ENCODE data around the gene BTNL9. TPM values are rescaled to one million over a fixed set of nuclear protein-coding genes. Genes with fewer than 3 reads are reported as not detected.

Gene BTNL9
- total RNA-seq, 6 donors from 2014 or later, result 71.8 to 634 (median 147) TPM

DNA sequence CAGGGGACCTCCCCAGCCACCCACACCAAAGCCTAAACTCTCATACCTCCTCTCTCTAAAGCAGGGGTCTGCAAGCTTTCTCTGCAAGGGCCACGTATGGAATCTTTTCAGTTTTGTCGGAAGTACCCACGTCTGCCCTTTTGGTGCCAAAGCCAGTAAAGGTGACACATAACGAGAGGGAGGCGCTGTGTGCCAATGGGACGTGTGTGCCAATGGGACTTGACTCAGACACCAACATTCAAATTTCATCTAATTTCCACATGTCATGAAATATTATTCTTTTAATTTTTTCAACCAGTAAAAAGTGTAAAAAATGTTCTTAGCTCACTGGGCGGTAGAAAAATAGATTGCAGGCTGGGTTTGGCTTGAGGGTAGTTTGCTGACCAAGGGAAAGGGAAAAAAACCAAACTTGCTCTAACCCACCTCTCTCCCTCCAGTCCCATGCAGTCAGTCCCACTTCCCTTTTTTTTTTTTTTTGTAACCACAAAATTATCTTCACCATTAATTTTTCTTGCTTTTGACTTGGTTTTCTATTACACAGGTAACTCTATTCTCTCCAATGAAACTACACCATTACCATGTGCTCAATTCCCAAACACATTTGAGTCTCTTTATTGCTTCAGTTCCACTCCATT lies 65.4 kb downstream of the BTNL9 start:
- TF ChIP-seq, protein P1, sequence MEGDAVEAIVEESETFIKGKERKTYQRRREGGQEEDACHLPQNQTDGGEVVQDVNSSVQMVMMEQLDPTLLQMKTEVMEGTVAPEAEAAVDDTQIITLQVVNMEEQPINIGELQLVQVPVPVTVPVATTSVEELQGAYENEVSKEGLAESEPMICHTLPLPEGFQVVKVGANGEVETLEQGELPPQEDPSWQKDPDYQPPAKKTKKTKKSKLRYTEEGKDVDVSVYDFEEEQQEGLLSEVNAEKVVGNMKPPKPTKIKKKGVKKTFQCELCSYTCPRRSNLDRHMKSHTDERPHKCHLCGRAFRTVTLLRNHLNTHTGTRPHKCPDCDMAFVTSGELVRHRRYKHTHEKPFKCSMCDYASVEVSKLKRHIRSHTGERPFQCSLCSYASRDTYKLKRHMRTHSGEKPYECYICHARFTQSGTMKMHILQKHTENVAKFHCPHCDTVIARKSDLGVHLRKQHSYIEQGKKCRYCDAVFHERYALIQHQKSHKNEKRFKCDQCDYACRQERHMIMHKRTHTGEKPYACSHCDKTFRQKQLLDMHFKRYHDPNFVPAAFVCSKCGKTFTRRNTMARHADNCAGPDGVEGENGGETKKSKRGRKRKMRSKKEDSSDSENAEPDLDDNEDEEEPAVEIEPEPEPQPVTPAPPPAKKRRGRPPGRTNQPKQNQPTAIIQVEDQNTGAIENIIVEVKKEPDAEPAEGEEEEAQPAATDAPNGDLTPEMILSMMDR (IDR thresholded peaks at IDR 0.05), result no peak
- no peak for TF ChIP-seq POLR2AphosphoS5 (IDR thresholded peaks at IDR 0.05)
- TF ChIP-seq POLR2A (IDR thresholded peaks at IDR 0.05), result no peak
- no peak for TF ChIP-seq EP300 (IDR thresholded peaks at IDR 0.05)
- Histone ChIP-seq H3K27ac (no peak overlapping the region), H3K36me3 (no peaks in the 10 kb centered on the region), H3K9me3 (no peaks in the 10 kb centered on the region), H3K4me1 (peaks cover 0 to 3% (median under 1%) of the 10 kb centered on the region in 4 donors), H3K27me3 (peaks cover 0 to under 1% (median 0%) of the 10 kb centered on the region in 4 donors), H3K4me3 (no peak overlapping the region)
- no peak for DNase-seq
- no peak for ATAC-seq (ENCODE audit: low FRiP score in 2 of 2)
- 83 to 85% methylated on average over 7 of the region's 7 CpGs for WGBS, 2 donors

DNA sequence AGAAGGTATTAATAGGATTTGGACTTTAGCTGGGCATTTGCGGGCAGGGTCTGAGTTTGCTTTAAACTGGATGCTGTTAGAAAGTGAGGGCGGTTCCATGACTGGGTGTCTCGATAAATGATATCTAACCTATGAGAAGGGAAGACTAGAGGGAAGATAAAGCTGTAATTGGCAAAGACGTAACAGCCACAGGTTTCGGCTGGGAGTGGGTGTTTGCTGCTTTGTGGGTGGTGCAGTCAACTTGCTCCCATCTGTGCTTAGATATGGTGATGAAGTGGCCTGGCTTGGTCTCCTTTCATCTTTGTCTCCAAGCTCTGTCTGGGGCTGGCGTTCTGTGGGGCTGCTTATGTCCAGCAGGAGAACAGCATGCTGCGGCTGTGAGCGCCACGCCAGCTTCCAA lies 67.6 kb downstream of the BTNL9 start:
- Histone ChIP-seq H3K4me3 (no peak overlapping the region), H3K27ac (no peak overlapping the region), H3K4me1 (peaks cover 0 to 3% (median 0%) of the 10 kb centered on the region in 4 donors), H3K9me3 (no peaks in the 10 kb centered on the region), H3K36me3 (no peaks in the 10 kb centered on the region), H3K27me3 (no peaks in the 10 kb centered on the region)
- DNase-seq, result no peak
- 75 to 78% methylated on average over 9 of the region's 9 CpGs for WGBS, 2 donors
- no peak for ATAC-seq (ENCODE audit: low FRiP score in 2 of 2)
- TF ChIP-seq, protein P1 (IDR thresholded peaks at IDR 0.05), result no peak
- TF ChIP-seq EP300 (IDR thresholded peaks at IDR 0.05) (no peak), POLR2AphosphoS5 (IDR thresholded peaks at IDR 0.05) (no peak), POLR2A (IDR thresholded peaks at IDR 0.05) (no peak)

DNA sequence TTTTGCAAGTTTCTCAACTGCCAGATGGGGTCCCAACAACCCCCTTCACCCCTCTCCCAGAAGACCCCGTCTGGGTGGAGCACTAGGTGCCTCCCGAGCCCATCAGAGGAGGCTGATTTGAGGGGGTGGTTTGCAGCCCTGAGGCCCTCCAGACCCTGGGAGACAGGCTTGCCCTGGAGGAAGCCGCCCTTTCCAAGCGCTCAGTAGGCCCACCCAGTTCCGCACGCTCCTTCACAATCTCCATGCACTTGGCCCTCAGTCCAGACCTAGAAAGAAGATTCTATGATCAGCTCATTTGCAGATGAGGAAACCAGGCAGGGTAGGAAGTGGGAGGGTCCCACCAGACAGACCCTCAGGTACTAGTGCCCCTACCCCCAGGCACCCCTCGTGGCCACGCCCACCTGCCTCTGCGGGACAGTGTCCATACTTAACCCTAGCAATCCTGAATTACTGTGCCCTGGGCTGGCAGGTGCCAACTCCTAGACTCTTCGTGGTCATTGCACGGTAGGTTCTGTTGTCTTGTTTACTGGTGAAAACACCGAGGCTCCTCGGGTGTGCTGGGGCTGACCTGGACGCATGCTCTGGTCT lies 68.6 kb downstream of the BTNL9 start:
- no peak for DNase-seq
- Histone ChIP-seq H3K27ac (no peak overlapping the region), H3K4me3 (no peak overlapping the region), H3K27me3 (no peaks in the 10 kb centered on the region), H3K36me3 (no peaks in the 10 kb centered on the region), H3K4me1 (peaks cover 0 to 3% (median 0%) of the 10 kb centered on the region in 4 donors), H3K9me3 (no peaks in the 10 kb centered on the region)
- TF ChIP-seq, protein P1 (IDR thresholded peaks at IDR 0.05), result no peak
- TF ChIP-seq POLR2AphosphoS5 (IDR thresholded peaks at IDR 0.05) (no peak), POLR2A (IDR thresholded peaks at IDR 0.05) (no peak), EP300 (IDR thresholded peaks at IDR 0.05) (no peak)
- WGBS, 2 donors, result 82 to 93% methylated on average over 11 to 14 of the region's 14 CpGs
- no peak for ATAC-seq (ENCODE audit: low FRiP score in 2 of 2)

DNA sequence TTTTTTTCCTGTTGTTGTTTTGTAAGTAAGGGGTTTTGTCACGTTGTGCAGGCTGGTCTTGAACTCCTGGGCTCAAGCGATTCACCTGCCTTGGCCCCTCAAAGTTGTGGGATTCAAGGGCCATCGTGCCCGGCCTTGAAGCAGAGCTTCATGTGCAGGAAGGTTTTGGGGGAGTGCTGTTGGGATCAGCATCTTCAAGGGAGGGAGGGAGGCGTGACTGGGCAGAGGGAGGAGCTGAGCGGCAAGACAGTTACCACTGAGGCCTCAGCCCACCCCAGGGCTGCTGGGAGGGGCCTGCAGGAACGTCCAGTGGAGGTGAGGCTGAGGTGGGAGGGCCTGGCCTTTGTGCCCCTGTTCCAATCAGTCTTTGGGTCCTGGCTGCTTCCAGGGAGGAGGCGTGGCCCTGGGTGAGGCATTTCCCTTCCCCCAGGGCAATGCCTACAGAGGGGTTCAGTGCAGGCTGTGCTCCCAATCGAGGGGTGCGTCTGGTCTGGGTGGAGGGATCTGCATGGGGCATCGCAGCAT lies 69.5 kb downstream of the BTNL9 start:
- Histone ChIP-seq H3K36me3 (no peaks in the 10 kb centered on the region), H3K9me3 (no peaks in the 10 kb centered on the region), H3K27me3 (peaks cover 0 to 5% (median 2%) of the 10 kb centered on the region in 4 donors), H3K4me1 (peaks cover 0 to 3% (median under 1%) of the 10 kb centered on the region in 4 donors), H3K27ac (no peak overlapping the region), H3K4me3 (no peak overlapping the region)
- no peak for DNase-seq
- no peak for TF ChIP-seq EP300 (IDR thresholded peaks at IDR 0.05)
- TF ChIP-seq, protein P1 (IDR thresholded peaks at IDR 0.05), result no peak
- ATAC-seq (ENCODE audit: low FRiP score in 2 of 2), result no peak
- 58 to 77% methylated on average over 9 to 11 of the region's 11 CpGs for WGBS, 2 donors

Measured in upper lobe of left lung (tissue), 6 donors.